ENCODE results near the gene OR51E2. TPM values are rescaled to one million over a fixed set of nuclear protein-coding genes. Genes with fewer than 3 reads are reported as not detected.

The OR51E2 gene
- total and polyA plus RNA-seq, 2 of the 8 experiments (the other 6 are each of a cell fraction or from before 2014, with no cell fraction given): not detected

DNA sequence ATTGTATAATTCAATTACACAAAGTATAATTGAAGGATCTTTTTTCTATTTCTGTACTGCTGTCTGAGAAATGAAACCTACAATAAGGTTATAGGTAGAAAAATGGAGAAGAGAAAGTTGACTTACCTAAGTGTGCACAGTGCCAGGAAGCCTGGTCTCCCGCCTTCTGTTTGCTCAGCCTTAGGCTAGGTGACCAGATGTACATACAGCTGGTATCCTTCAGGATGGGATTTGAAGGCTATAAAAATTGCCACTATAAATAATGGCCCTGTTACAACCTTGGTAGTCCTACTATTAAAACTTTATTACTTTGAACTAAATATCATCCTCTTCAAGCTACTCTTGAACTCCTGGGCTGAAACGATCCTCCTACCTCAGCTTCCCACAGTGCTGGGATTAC is 19.7 kb downstream of the OR51E2 start:
- H4K5ac ChIP-seq (ENCODE audit: insufficient read length, low read depth, low read length): no peak overlapping the region
- no peak overlapping the region for H3K27ac ChIP-seq (ENCODE audit: low read depth, low read length)
- no peak overlapping the region for H2BK12ac ChIP-seq (ENCODE audit: low read depth, low read length)
- no peak overlapping the region for H3K56ac ChIP-seq (replicated peaks; ENCODE audit: insufficient read length, low read depth, low read length)
- no peaks in the 10 kb centered on the region for H3K79me1 ChIP-seq (ENCODE audit: low read depth, low read length)
- no peak overlapping the region for H2BK5ac ChIP-seq (ENCODE audit: low read depth, low read length)
- no peak overlapping the region for H3K18ac ChIP-seq (ENCODE audit: extremely low read depth, low read length)
- no peak overlapping the region for H3K23ac ChIP-seq (ENCODE audit: insufficient read length)
- no peaks in the 10 kb centered on the region for H3K4me1 ChIP-seq (replicated peaks in 1 of 4; ENCODE audit: control insufficient read depth in 3 of 4, insufficient read depth in 4 of 4, low read length in 3 of 4)
- H2AFZ ChIP-seq (ENCODE audit: low read length): no peak overlapping the region
- no peak overlapping the region for H2BK120ac ChIP-seq (replicated peaks; ENCODE audit: low read depth, low read length)
- no peaks in the 10 kb centered on the region for H3K23me2 ChIP-seq (ENCODE audit: low read depth, low read length)
- no peaks in the 10 kb centered on the region for H3K9me3 ChIP-seq (ENCODE audit: insufficient read depth in 2 of 2, low read depth in 1 of 2, low read length in 1 of 2)
- CTCF ChIA-PET (ENCODE audit: partially characterized antibody): interaction anchor here (2.3 kb wide), 1 partner anchor 41 kb away, joined by 5 read pairs; the partner anchor contains the start of gene OR51D1
- no peak overlapping the region for H3K4me3 ChIP-seq (ENCODE audit: extremely low read depth in 1 of 4, insufficient read depth in 2 of 4, low read depth in 3 of 4, low read length in 4 of 4)
- H2BK15ac ChIP-seq (ENCODE audit: low read length): no peak overlapping the region
- FAIRE-seq: no peak
- H4K20me1 ChIP-seq (replicated peaks in 1 of 2; ENCODE audit: control insufficient read depth in 1 of 2, insufficient read depth in 2 of 2, low read length in 2 of 2): no peaks in the 10 kb centered on the region
- no peak for TF ChIP-seq POLR2A (IDR thresholded peaks at IDR 0.05; ENCODE audit: control extremely low read depth in 1 of 2, low read depth in 2 of 2, low read length in 2 of 2)
- TF ChIP-seq, protein P1, sequence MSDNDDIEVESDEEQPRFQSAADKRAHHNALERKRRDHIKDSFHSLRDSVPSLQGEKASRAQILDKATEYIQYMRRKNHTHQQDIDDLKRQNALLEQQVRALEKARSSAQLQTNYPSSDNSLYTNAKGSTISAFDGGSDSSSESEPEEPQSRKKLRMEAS (IDR thresholded peaks at IDR 0.05): no peak
- POLR2A ChIA-PET (ENCODE audit: partially characterized antibody): no interaction called here
- H3K14ac ChIP-seq (ENCODE audit: insufficient read length): no peak overlapping the region
- no peaks in the 10 kb centered on the region for H3K79me2 ChIP-seq (ENCODE audit: control insufficient read depth in 1 of 2, insufficient read depth in 2 of 2, low read length in 2 of 2)
- no peak overlapping the region for H2AK5ac ChIP-seq (ENCODE audit: low read depth, low read length)
- no peak overlapping the region for H2BK20ac ChIP-seq (ENCODE audit: low read length)
- 89% methylated on average over 2 of the region's 2 CpGs; no CpG with 5 or more reads in 1 of the 2 experiments for WGBS, 2 experiments (ENCODE audit: extremely low coverage in 1 of 2, insufficient coverage in 1 of 2, insufficient read length in 1 of 2, insufficient replicate concordance in 2 of 2, low coverage in 1 of 2, low lambda C conversion rate in 2 of 2, missing lambda C conversion rate in 1 of 2)
- no peaks in the 10 kb centered on the region for H3K27me3 ChIP-seq (replicated peaks in 1 of 4; ENCODE audit: control insufficient read depth in 3 of 4, extremely low read depth in 1 of 4, insufficient read depth in 3 of 4, low read length in 3 of 4)
- no peaks in the 10 kb centered on the region for H3K36me3 ChIP-seq (ENCODE audit: control insufficient read depth in 2 of 4, insufficient read depth in 4 of 4, low read length in 3 of 4)
- no peak overlapping the region for H4K91ac ChIP-seq (replicated peaks; ENCODE audit: insufficient read length, low read length)
- H4K8ac ChIP-seq (ENCODE audit: extremely low read depth, insufficient read depth, low read length): no peak overlapping the region
- DNase-seq (ENCODE audit: low read depth in 1 of 2, low spot score in 2 of 2): no peak
- no peak overlapping the region for H3K4ac ChIP-seq (replicated peaks; ENCODE audit: insufficient read length, low read depth, low read length)
- H3K9ac ChIP-seq (replicated peaks in 1 of 4; ENCODE audit: extremely low read depth in 1 of 4, low read depth in 3 of 4, low read length in 3 of 4): no peak overlapping the region
- no peak overlapping the region for H3K4me2 ChIP-seq (ENCODE audit: insufficient read depth in 1 of 2, low read depth in 2 of 2, low read length in 2 of 2)
